NCI-H1092 (cell line): ENCODE results near the gene TMEM42.

Source experiments
- DNase-seq: peaks from one replicate; lab custom pipeline; 2025; lab: John Stamatoyannopoulos, UW

Gene TMEM42

GRCh38 chr3:44874308-44874707, 12.6 kb downstream of the TMEM42 start, which contains the start of gene TGM4:
TGM4 (plus strand) TSS chr3:44874608; CDS start chr3:44874679, 71 bp downstream.
- no peak for DNase-seq

- no peak for DNase-seq
Measured at GRCh38 chr3:44875596-44875995, 13.9 kb downstream of the TMEM42 start.

GRCh38 chr3:44877333-44877732, 15.6 kb downstream of the TMEM42 start:
- DNase-seq: no peak

- no peak for DNase-seq
Measured at GRCh38 chr3:44880284-44880683, 18.6 kb downstream of the TMEM42 start.

GRCh38 chr3:44883213-44883955, 21.7 kb downstream of the TMEM42 start:
- DNase-seq: no peak

- no peak for DNase-seq
Measured at GRCh38 chr3:44883999-44884431, 22.3 kb downstream of the TMEM42 start.

- DNase-seq: no peak
Measured at GRCh38 chr3:44885618-44886017, 23.9 kb downstream of the TMEM42 start.

- no peak for DNase-seq
Measured at GRCh38 chr3:44886561-44886960, 24.8 kb downstream of the TMEM42 start.

GRCh38 chr3:44887101-44887500, 25.4 kb downstream of the TMEM42 start:
- no peak for DNase-seq

GRCh38 chr3:44890258-44890657, 28.5 kb downstream of the TMEM42 start:
- DNase-seq: no peak

GRCh38 chr3:44890852-44891251, 29.1 kb downstream of the TMEM42 start:
- no peak for DNase-seq

GRCh38 chr3:44892689-44893088, 31.0 kb downstream of the TMEM42 start:
- no peak for DNase-seq

GRCh38 chr3:44893097-44893496, 31.4 kb downstream of the TMEM42 start:
- no peak for DNase-seq

- no peak for DNase-seq
Measured at GRCh38 chr3:44894485-44894884, 32.8 kb downstream of the TMEM42 start.

- DNase-seq: no peak
Measured at GRCh38 chr3:44896440-44896839, 34.7 kb downstream of the TMEM42 start.

GRCh38 chr3:44899683-44900367, 38.1 kb downstream of the TMEM42 start:
- DNase-seq: no peak

GRCh38 chr3:44902628-44903027, 40.9 kb downstream of the TMEM42 start:
- no peak for DNase-seq

GRCh38 chr3:44903314-44903713, 41.6 kb downstream of the TMEM42 start:
- no peak for DNase-seq

- no peak for DNase-seq
Measured at GRCh38 chr3:44903751-44904150, 42.0 kb downstream of the TMEM42 start.

- no peak for DNase-seq
Measured at GRCh38 chr3:44905446-44906157, 43.9 kb downstream of the TMEM42 start.

- no peak for DNase-seq
Measured at GRCh38 chr3:44906997-44907396, 45.3 kb downstream of the TMEM42 start.

GRCh38 chr3:44907612-44908011, 45.9 kb downstream of the TMEM42 start:
- DNase-seq: no peak

GRCh38 chr3:44909063-44909462, 47.4 kb downstream of the TMEM42 start:
- DNase-seq: no peak
